T-helper 1 cell (primary cell): ENCODE measurements around the gene ARFGEF3.
"Not testable (repeated sequence)": the region's sequence is repeated elsewhere in the genome, so short reads cannot be mapped to it uniquely, and the experiment has no call there.

Experiments
- DNase-seq, 5 donors: peaks; one replicate each; pipeline ENCODE4 v3.0.0-alpha.2; 2012 to 2020

The ARFGEF3 gene

DNA sequence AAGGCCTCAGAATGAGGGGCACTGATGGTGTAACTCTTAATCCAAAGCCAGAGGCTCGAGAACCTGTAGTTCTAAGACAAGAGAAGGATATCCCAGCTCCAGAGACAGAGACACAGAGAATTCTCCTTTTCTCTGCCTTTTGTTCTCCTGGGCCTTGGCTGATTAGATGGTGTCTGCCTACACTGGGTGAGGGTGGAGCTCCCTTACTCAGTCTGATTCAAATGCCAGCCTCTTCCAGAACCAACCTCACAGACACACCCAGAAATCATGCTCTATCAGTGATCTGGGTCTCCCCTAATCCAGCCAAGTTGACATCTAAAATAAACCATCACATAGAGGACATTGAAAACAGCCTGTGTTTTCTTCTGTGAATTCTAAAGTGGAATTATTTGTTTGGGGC, 148.0 kb downstream of the ARFGEF3 start:
- no peak for DNase-seq

DNA sequence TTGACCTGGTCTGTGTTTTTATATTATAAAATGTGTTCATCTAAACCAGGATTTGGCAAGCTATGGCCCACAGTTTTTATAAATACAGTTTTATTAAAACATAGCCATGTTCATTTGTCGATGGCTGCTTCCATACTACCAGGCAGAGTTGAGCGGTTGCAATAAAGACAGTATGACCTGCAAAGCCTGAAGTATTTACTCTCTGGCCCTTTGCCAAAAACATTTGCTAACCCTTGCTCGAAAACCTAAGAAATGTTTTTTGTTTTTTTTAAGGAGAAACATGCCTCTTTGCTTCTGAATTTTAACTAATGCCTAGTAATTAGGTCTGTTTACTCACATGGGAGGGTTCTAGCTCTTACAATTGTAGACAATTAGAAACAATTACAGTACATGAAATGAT, 148.6 kb downstream of the ARFGEF3 start:
- no peak for DNase-seq

DNA sequence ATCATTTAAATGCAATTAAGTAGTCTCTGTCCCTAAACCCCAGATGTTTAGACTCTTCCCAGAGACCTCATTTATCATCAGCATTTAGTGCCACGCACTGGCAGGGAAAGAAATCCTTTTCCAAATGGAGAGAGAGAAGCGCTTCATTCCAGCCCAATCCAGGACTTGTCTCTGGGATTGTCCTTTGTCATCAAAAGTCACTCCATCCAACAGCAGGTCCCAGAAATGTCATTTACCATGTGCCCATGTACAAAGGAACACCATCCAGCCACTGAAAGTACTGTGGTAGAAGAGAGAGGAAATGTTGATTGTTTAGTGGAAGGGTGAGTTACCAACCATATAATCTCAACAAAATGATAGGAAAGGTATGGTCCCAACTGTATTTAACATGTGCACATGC, 149.1 kb downstream of the ARFGEF3 start:
- no peak for DNase-seq

DNA sequence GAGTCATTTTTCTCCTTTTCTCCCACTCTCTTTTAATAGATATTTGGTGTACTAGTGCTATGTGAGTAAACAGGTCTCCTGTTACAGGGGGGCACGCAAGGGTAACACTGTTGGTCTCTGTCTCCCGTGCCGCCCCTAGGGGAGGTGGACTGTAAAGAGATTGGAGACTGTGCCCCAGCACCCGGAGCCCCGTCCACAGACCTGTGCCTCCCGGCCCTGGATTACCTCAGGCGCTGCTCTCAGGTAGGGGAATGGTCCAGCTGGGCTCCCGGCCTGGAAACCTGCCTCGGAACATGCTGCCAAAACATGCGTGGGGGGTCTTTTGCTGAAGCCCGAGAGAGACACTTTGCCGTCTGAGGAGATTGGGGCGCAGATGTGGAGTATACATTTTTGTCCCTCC, 149.5 kb downstream of the ARFGEF3 start:
- DNase-seq, result no peak

DNA sequence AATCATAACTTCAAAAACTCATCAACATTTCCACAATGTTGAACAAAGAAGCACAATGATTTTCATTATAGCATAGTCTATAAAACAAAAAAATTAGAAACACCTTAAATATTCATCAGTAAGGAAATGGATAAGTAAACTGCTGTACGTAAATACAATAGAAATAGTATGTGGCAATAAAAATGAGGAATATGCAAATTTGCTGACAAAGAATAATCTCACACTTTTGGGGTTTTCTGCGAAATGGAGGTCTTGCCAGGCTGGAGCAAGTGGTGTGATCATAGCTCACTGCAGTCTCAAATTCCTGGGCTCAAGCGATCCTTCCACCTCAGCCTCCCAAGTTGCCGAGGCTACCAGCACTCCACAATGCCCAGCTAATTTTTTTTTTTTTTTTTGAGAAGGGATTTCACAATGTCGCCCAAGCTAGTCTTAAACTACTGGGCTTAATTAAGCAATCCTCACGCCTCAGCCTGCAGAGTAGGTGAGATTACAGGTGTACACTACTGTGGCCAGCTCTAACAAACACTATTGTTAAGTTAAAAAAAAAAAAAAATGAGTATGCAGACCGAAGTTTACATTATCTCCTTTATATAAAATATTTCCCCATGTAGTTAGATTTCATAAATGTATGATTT, 157.1 kb downstream of the ARFGEF3 start:
- no peak for DNase-seq

DNA sequence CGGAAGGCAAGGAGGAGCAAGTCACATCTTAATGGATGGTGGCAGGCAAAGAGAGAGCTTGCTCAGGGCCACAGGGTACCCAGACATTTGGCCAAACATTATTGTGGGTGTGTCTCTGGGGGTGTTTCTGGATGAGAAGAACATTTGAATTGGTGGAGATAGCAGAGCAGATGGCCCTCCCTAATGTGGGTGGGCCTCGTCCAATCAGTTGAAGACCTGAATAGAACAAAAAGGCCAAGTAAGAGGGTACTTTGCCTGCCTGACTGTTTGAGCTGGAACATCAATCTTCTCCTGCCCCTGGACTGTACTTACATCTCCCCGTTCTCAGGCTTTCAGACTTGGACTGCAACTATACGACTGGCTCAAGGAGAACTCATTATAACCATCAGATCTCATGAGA, 160.2 kb downstream of the ARFGEF3 start:
- no peak for DNase-seq

DNA sequence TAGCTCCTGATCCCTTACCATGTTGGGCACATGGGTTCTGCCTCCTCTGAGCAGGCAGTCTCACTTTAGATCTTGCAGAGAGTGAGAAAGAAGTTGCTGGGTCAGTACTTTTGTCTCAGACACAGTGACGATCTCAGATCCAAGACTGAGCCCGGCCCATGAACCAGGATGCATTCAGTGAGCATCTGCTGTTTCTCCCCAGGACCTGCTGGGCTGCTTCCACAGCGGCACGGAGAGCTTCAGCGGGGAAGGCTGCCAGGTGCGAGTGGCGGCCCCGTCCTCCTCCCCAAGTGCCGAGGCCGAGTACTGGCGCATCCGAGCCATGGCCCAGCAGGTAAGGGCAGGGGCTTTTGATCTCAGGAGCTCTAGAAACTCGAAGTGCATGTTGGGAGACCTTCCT, 162.1 kb downstream of the ARFGEF3 start:
- DNase-seq, result no peak

DNA sequence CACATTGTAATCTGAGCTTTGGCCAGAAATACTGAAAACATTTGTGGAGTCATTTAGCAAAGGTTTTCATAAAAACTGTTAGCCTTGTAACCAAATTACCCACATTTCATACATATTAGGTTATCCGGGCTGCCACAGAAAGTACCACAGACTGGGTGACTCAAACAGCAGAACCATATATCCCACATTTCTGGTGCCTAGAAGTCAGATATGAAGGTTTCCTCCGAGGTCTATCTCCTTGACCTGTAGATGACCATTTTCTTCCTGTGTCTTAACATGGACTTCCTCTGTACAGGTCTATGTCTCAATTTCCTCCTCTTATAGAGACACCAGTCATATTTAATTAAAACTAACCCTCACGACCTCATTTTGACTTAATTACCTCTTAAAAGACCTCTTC, 166.5 kb downstream of the ARFGEF3 start:
- DNase-seq, result no peak

DNA sequence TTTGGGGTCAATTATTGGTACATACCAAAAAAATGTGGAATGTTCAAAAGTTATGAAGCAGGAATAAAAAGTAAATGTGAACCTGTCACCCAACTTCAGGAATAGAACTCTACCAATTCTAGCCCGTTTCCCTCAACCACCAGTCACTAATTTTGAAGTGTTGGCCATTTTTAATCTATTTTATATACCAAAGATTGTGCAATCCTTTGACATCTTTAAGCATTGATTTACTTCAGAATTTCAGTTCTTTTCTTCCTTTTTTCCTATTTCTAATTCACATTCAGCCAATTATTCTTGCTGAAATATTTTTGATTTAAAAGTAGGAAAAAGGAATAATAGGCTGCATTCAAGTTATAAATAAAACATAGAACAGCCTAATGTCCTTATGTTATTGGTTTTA, 169.0 kb downstream of the ARFGEF3 start:
- no peak for DNase-seq

DNA sequence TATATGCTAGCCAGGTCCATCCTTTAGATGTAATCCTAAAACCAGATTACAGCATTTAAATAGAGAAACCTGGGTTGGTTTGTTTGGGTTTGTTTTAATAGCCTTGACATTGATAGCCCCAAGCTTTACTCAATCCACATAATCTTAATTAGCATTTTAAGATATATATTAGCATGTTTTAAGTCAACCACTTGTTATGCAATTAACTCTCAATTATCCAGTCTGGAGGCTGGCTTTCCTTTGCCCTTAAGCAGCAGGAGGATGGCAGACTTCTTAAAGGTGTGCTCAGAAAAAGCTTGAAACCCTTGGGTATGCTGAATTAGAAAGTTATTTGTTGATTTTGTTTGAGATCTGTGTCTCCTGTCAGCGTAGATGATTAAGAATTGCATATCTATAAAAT, 169.7 kb downstream of the ARFGEF3 start:
- no peak for DNase-seq

DNA sequence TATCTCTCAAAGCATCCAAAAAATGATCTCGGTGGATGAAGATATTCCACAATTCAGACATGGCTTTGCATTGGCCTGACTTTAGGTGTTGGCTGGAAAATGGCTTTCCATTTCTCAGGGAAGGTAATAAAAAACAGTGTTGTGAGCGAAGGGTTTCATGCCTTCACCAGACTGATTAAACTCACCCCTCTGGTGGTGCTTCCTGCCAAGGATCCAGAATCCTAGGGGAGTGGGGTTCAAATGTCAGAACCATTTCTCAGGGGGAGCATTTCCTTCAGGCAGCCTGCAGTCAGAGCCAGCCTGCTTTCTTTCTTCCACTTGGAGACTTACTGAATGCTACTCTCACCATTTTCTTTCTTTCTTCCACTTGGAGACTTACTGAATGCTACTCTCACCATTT, 170.2 kb downstream of the ARFGEF3 start:
- no peak for DNase-seq

DNA sequence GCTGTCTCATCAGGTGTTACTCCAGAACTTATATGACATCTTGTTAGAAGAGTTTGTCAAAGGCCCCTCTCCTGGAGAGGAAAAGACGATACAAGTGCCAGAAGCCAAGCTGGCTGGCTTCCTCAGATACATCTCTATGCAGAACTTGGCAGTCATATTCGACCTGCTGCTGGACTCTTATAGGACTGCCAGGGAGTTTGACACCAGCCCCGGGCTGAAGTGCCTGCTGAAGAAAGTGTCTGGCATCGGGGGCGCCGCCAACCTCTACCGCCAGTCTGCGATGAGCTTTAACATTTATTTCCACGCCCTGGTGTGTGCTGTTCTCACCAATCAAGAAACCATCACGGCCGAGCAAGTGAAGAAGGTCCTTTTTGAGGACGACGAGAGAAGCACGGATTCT, 172.3 kb downstream of the ARFGEF3 start:
- no peak for DNase-seq

DNA sequence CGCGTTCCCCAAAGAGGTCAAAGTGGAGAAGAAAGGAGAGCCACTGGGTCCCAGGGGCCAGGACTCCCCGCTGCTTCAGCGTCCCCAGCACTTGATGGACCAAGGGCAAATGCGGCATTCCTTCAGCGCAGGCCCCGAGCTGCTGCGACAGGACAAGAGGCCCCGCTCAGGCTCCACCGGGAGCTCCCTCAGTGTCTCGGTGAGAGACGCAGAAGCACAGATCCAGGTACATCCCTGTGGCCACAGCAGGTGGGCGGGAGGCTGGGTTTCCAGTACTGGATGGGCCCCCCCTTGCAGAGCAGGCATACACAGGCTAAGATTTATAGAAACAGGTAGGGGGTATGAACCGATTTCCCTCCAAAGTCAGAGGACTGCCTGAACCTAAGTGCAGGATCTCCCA, 173.2 kb downstream of the ARFGEF3 start:
- no peak for DNase-seq

DNA sequence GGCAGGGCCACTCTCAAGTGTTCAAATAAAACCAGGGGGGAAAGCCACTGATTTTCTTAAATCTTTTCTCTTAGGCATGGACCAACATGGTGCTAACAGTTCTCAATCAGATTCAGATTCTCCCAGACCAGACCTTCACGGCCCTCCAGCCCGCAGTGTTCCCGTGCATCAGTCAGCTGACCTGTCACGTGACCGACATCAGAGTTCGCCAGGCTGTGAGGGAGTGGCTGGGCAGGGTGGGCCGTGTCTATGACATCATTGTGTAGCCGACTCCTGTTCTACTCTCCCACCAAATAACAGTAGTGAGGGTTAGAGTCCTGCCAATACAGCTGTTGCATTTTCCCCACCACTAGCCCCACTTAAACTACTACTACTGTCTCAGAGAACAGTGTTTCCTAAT, 174.5 kb downstream of the ARFGEF3 start:
- DNase-seq, result no peak

DNA sequence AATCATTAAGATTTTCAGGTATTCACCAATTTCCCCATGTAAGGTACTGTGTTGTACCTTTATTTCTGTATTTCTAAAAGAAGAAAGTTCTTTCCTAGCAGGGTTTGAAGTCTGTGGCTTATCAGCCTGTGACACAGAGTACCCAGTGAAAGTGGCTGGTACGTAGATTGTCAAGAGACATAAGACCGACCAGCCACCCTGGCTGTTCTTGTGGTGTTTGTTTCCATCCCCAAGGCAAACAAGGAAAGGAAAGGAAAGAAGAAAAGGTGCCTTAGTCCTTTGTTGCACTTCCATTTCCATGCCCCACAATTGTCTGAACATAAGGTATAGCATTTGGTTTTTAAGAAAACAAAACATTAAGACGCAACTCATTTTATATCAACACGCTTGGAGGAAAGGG, 175.3 kb downstream of the ARFGEF3 start:
- no peak for DNase-seq

DNA sequence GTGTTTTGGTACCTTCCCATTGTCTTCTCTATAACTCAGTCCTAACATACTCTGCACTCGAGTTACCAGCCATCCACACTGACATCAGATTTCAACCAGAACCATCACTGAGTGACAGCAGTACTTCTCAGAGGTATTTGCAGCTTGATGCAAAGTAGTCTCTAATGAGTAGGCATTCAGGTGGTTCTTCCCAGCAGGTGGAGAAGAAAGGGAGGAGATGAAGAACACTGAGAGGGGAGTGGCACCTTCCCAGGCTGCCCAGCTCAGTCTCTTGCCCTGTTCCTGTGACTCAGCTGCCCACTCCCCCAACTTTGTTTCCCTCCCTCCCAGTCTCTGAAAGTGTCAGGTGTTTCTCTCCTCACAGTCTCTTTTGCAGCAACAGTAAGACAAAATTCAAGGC, 177.3 kb downstream of the ARFGEF3 start:
- no peak for DNase-seq

DNA sequence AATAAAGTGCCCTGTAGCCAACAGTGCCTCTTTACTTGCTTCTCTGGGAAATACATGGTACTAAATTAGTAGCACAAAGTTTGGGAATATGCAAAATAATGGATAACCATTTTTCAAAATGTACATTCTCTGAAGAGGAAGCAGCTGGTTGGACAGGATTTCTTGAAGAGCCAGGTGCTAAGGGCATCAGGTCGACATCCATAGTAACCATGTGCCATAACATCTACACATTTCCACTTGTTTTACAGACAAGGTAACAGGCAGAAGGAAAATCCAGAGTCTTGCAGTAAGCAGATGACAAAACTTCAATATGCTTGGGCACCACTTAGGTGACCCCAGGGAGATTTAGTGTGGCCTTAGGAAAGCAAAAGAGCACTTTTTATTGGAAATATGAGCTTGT, 179.4 kb downstream of the ARFGEF3 start:
- no peak for DNase-seq

DNA sequence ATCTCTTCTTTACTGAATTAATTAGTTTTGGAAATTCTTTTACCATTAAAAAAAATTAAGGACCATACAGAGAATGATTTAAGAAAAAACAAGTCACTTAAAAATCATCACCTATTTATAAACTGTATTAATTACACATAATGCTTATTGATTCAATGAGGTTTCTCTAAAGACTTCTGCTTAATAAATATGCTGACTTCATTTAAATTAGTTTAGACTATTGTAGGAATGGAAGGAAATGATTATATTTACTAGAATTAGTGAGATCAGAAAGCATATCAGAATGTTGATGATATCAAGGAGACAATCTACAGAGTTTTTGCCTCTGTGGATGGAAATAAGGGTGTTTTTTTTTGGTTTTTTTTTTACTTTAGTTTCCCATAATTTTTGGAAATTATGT, 181.4 kb downstream of the ARFGEF3 start:
- DNase-seq, result no peak

DNA sequence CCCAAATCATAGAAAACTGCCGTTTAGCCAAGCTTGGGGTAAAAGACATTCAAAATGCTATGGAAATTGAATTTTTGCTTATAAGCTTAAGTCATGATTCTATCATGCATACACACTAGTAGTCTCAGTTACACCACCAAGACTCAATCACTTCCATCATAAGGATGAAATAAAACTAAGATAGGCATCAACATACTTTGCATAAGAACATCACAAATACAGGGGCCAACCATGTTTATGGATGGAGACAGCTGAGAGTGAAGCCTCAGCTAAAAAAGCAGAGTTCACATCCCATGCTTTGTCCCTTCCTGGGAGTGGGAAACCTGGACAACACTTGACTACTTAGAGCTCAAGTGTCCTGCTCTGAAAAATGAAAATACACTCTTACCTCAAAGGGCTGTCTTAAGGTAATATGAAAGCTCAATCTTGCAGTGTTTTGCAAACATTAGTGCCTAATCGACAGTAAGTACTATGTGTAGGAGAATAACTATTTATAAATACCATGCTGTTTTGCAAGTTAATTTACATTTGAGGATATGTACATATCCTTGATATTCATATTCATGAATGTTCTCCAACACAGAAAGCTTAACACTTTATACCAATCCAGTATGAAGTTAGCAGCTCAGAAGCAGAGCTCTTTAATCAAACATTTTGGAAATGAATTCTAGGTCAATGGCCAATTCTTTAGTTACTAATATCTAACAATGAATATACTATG, 184.0 kb downstream of the ARFGEF3 start:
- DNase-seq, result no peak

DNA sequence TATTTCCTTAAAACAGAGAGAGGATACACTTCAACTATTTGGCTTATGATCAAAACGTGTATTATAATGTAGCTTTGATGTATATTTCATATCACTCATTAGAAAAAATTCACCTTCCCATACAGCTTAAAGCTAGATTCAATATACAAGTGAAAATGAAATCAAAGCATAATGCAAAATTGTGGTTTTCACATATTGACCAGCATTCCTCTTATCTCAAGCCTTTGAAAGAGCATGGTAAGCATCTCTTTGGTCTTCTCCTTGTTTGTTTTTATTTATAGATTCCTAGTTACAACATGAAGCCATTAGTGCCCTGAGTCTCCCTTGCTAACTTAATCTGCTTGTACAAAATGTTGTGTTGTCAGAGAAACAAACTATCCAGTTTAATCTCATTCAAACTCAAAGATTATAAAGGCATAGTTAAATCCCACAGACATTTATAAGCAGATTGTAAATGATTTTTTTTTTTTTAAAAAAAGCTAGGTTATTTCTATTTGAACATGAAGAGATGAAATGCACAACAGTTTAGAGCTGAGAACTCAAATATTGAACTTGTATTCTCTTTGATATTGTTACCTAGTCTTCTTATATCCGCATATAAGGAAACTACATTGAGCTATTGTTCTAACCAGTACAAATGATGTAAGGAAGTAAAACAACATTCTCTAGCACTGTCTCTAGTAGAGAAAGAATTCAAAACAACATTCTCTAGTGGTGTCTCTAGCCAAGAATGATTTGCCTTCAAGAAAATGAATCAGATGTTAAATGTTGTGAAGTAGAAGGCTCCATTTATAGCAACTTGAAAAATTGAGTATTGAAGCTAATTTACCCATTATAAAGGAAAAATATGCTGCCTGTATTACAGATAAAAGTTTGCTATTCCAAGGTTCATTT, 184.8 kb downstream of the ARFGEF3 start:
- no peak for DNase-seq

DNA sequence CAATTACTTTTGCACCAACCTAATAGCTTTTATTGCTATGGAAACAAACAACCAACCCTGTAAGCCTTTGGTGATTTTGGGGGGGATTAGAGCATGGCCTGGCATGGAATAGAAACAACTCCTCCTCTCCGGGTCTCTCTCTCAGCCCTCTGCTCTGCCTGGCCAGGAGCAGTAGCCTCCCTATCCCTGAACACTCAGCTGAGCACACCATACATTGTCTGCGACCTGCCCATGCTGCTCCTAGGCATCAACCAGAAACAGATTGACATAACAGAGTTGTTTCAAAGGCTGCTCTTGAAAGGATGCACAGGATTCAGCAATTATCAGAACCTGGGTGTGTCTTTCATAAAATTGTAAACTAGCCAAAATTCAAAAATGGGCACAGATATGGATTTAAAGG, 186.1 kb downstream of the ARFGEF3 start:
- DNase-seq, result no peak

DNA sequence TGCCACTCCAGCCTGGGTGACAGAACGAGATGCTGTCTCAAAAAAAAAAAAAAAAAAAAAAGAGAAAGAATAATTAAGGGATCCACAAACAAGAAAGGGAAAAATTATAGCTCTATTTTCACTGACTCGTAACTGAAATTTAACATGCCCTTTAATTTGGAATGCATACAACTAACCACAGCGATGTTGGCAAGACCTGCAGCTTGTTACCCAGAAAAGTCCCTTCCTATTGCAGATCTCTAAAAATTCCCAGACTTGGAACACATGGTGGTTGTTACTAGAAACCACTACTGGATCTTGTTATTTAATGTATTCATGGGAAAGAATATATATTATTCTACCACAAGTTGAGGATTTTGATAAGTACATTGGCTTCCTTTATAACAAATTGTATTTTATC, 188.2 kb downstream of the ARFGEF3 start:
- no peak for DNase-seq

DNA sequence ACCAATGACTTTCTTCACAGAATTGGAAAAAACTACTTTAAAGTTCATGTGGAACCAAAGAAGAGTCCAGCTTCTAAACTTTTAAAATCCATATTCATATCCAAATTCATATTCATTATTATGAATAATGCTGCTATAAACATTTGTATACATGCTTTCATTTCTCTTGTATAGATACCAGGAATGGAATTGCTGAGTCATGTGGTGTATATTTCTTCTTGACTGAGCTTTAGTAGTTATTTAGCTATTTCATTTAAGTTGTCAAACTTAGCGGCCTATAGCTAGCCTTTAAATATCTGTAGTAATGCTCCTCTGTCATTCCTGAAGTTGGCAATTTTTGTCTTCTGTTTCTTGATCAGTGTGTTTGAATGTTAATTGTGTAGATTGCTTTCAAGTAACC, 196.2 kb downstream of the ARFGEF3 start:
- no peak for DNase-seq

DNA sequence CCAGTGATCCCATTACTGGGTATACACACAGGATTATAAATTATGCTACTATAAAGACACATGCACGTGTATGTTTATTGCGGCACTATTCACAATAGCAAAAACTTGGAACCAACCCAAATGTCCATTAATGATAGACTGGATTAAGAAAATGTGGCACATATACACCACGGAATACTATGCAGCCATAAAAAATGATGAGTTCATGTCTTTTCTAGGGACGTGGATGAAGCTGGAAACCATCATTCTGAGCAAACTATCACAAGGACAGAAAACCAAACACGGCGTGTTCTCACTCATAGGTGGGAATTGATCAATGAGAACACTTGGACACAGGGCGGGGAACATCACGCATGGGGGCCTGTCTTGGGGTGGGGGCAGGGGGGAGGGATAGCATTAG, 206.9 kb downstream of the ARFGEF3 start:
- not testable (repeated sequence) for DNase-seq
